Measurements from ENCODE around the gene TMEM92.

TMEM92 gene

GRCh38 chr17:50272711-50273653 is 1.3 kb upstream of the TMEM92 start:
- H4K20me1 ChIP-seq = peaks cover 0 to 13% (median 0%) of the 10 kb centered on the region in 11 experiments; a peak in 3 of 22 replicates
- H3K4me2 ChIP-seq = peak overlapping the region; percentile 76 to 95 (median 92)
- peak overlapping the region; percentile 25 to 74 (median 62); a peak in 20 of 22 replicates for H3K9ac ChIP-seq
- no peaks in the 10 kb centered on the region for H3K9me3 ChIP-seq (replicated peaks in 1 of 11)
- H3K27ac ChIP-seq = peak overlapping the region in 3 of 11 experiments; percentile 31 to 50 (median 45); a peak in 4 of 22 replicates
- H3K36me3 ChIP-seq = no peaks in the 10 kb centered on the region
- peak overlapping the region; percentile 46 to 73 (median 57) for H3K4me3 ChIP-seq
- peaks cover 12 to 40% (median 32%) of the 10 kb centered on the region in 11 experiments; a peak in 17 of 22 replicates for H3K27me3 ChIP-seq
- TF ChIP-seq Cebpa-rat (IDR thresholded peaks at IDR 0.05) = no peak
- peaks cover 21 to 60% (median 39%) of the 10 kb centered on the region in 10 experiments for H3K4me1 ChIP-seq

GRCh38 chr17:50273654-50274040 is 619 bp upstream of the TMEM92 start:
- Histone ChIP-seq H3K4me1 (peaks cover 21 to 64% (median 39%) of the 10 kb centered on the region in 10 experiments), H3K36me3 (no peaks in the 10 kb centered on the region; a peak in 1 of 22 replicates), H3K9me3 (replicated peaks in 1 of 11) (no peaks in the 10 kb centered on the region), H4K20me1 (peaks cover 0 to 19% (median 0%) of the 10 kb centered on the region in 11 experiments; a peak in 3 of 22 replicates), H3K4me2 (peak overlapping the region; percentile 76 to 95 (median 92)), H3K27me3 (peaks cover 12 to 40% (median 32%) of the 10 kb centered on the region in 11 experiments; a peak in 17 of 22 replicates), H3K9ac (peak overlapping the region; percentile 25 to 74 (median 62); a peak in 16 of 22 replicates), H3K4me3 (peak overlapping the region in 9 of 10 experiments; percentile 52 to 73 (median 57); a peak in 16 of 20 replicates), H3K27ac (peak overlapping the region in 1 of 11 experiments; percentile 31; a peak in 1 of 22 replicates)
- no peak for TF ChIP-seq Cebpa-rat (IDR thresholded peaks at IDR 0.05)

GRCh38 chr17:50274897-50275221 is 593 bp downstream of the TMEM92 start:
- TF ChIP-seq Cebpa-rat (IDR thresholded peaks at IDR 0.05) = no peak
- H3K4me1 ChIP-seq = peaks cover 28 to 76% (median 44%) of the 10 kb centered on the region in 10 experiments

GRCh38 chr17:50275279-50275678 is 1.0 kb downstream of the TMEM92 start:
- Histone ChIP-seq H3K9me3 (replicated peaks in 1 of 11) (no peaks in the 10 kb centered on the region), H3K4me2 (peak overlapping the region in 5 of 11 experiments; percentile 92 to 95 (median 94); a peak in 8 of 22 replicates), H3K4me3 (no peak overlapping the region), H3K36me3 (peaks cover 0 to 10% (median 0%) of the 10 kb centered on the region in 11 experiments; a peak in 5 of 22 replicates), H3K27ac (no peak overlapping the region), H4K20me1 (peaks cover 0 to 35% (median 0%) of the 10 kb centered on the region in 11 experiments; a peak in 3 of 22 replicates), H3K4me1 (peaks cover 32 to 80% (median 48%) of the 10 kb centered on the region in 10 experiments), H3K9ac (no peak overlapping the region), H3K27me3 (peaks cover 12 to 40% (median 32%) of the 10 kb centered on the region in 11 experiments; a peak in 17 of 22 replicates)
- no peak for TF ChIP-seq Cebpa-rat (IDR thresholded peaks at IDR 0.05)

More at GRCh38 chr17:50274897-50275221, 593 bp downstream of the TMEM92 start:
- H3K27me3 ChIP-seq = peaks cover 12 to 40% (median 32%) of the 10 kb centered on the region in 11 experiments; a peak in 17 of 22 replicates
- peaks cover 0 to 32% (median 0%) of the 10 kb centered on the region in 11 experiments; a peak in 3 of 22 replicates for H4K20me1 ChIP-seq
- H3K9ac ChIP-seq = peak overlapping the region in 1 of 11 experiments; percentile 69; a peak in 1 of 22 replicates
- H3K36me3 ChIP-seq = peaks cover 0 to 5% (median 0%) of the 10 kb centered on the region in 11 experiments; a peak in 4 of 22 replicates
- H3K4me3 ChIP-seq = peak overlapping the region in 3 of 10 experiments; percentile 37 to 73 (median 57); a peak in 3 of 20 replicates
- no peak overlapping the region for H3K27ac ChIP-seq
- H3K4me2 ChIP-seq = peak overlapping the region; percentile 76 to 95 (median 92); a peak in 21 of 22 replicates
- H3K9me3 ChIP-seq (replicated peaks in 1 of 11) = no peaks in the 10 kb centered on the region

GRCh38 chr17:50276588-50277356 is 2.5 kb downstream of the TMEM92 start:
- Histone ChIP-seq H3K27ac (no peak overlapping the region), H3K27me3 (peaks cover 12 to 37% (median 32%) of the 10 kb centered on the region in 11 experiments; a peak in 17 of 22 replicates), H3K9ac (no peak overlapping the region), H3K4me2 (peak overlapping the region in 10 of 11 experiments; percentile 1 to 58 (median 34); a peak in 12 of 22 replicates), H4K20me1 (peaks cover 0 to 38% (median 0%) of the 10 kb centered on the region in 11 experiments; a peak in 2 of 22 replicates), H3K4me3 (no peak overlapping the region), H3K4me1 (peaks cover 41 to 90% (median 55%) of the 10 kb centered on the region in 10 experiments), H3K36me3 (peaks cover 0 to 25% (median 0%) of the 10 kb centered on the region in 11 experiments; a peak in 8 of 22 replicates), H3K9me3 (replicated peaks in 1 of 11) (no peaks in the 10 kb centered on the region)
- no peak for TF ChIP-seq Cebpa-rat (IDR thresholded peaks at IDR 0.05)

GRCh38 chr17:50277357-50277754 is 3.1 kb downstream of the TMEM92 start:
- Histone ChIP-seq H3K4me1 (peaks cover 40 to 87% (median 54%) of the 10 kb centered on the region in 10 experiments), H3K4me2 (peak overlapping the region in 2 of 11 experiments; percentile 37 to 58; a peak in 4 of 22 replicates), H3K9ac (no peak overlapping the region), H3K27me3 (peaks cover 8 to 32% (median 28%) of the 10 kb centered on the region in 11 experiments; a peak in 17 of 22 replicates), H3K27ac (no peak overlapping the region), H3K9me3 (replicated peaks in 1 of 11) (peaks cover 0 to 5% (median under 1%) of the 10 kb centered on the region in 11 experiments; a peak in 9 of 22 replicates), H3K36me3 (peaks cover 0 to 30% (median 3%) of the 10 kb centered on the region in 11 experiments; a peak in 10 of 22 replicates), H4K20me1 (peaks cover 0 to 38% (median 0%) of the 10 kb centered on the region in 11 experiments; a peak in 2 of 22 replicates), H3K4me3 (no peak overlapping the region)
- no peak for TF ChIP-seq Cebpa-rat (IDR thresholded peaks at IDR 0.05)

- no peak for TF ChIP-seq Cebpa-rat (IDR thresholded peaks at IDR 0.05)
- Histone ChIP-seq H3K9ac (no peak overlapping the region), H3K9me3 (replicated peaks in 1 of 11) (peaks cover 0 to 18% (median 12%) of the 10 kb centered on the region in 11 experiments; a peak in 14 of 22 replicates), H3K4me2 (peak overlapping the region in 2 of 11 experiments; percentile 17 to 57; a peak in 3 of 22 replicates), H3K36me3 (peaks cover 0 to 43% (median 5%) of the 10 kb centered on the region in 11 experiments; a peak in 10 of 22 replicates), H3K27me3 (peaks cover 5 to 19% (median 15%) of the 10 kb centered on the region in 11 experiments; a peak in 17 of 22 replicates), H3K4me3 (no peak overlapping the region), H4K20me1 (peaks cover 0 to 38% (median 0%) of the 10 kb centered on the region in 11 experiments; a peak in 2 of 22 replicates), H3K27ac (no peak overlapping the region), H3K4me1 (peaks cover 27 to 83% (median 49%) of the 10 kb centered on the region in 10 experiments)
These were observed 4.4 kb downstream of the TMEM92 start for GRCh38 chr17:50278526-50279180.
